SK-N-SH treated with all-trans-retinoic acid at 6 μM for 48 hours (cell line): ENCODE results near the gene SMIM26.

Experiments
- ATAC-seq: fragments of 200-7000 bp; cut with Tn5 transposase; 3 replicates; pipeline ENCODE4 v1.9.1; 2020; ENCODE audit warnings: mild to moderate bottlenecking, moderate library complexity
- ARNTL ChIP-seq: fragments of 450-650 bp; formaldehyde crosslinking; IDR thresholded peaks from 2 replicates; pipeline ENCODE4 v1.5.0; 2020; ENCODE audit warnings: low read depth, mild to moderate bottlenecking, moderate library complexity, borderline replicate concordance
- BACH2 ChIP-seq: fragments of 250-450 bp; sonication (Bioruptor Pico); IDR thresholded peaks from 2 replicates; pipeline ENCODE4 v1.9.0; 2021; ENCODE audit warnings: mild to moderate bottlenecking, borderline replicate concordance
- CREB5 ChIP-seq: fragments of 250-450 bp; sonication (Bioruptor Pico); IDR thresholded peaks from 2 replicates; pipeline ENCODE4 v1.5.1; 2020; ENCODE audit warnings: low read depth, mild to moderate bottlenecking, moderate library complexity
- CSDC2 ChIP-seq: fragments of 250-450 bp; sonication (Bioruptor Pico); IDR thresholded peaks from 2 replicates; pipeline ENCODE4 v1.5.0; 2020; ENCODE audit warnings: mild to moderate bottlenecking, moderate library complexity
- CSRNP3 ChIP-seq: fragments of 250-450 bp; sonication (Bioruptor Pico); IDR thresholded peaks from 2 replicates; pipeline ENCODE4 v1.5.1; 2021; ENCODE audit warnings: mild to moderate bottlenecking, moderate library complexity
- ESRRG ChIP-seq: fragments of 250-450 bp; sonication (Bioruptor Pico); IDR thresholded peaks from 2 replicates; pipeline ENCODE4 v1.6.1; 2021; ENCODE audit warnings: mild to moderate bottlenecking
- GLIS3 ChIP-seq: fragments of 250-450 bp; sonication (Bioruptor Pico); IDR thresholded peaks from 2 replicates; pipeline ENCODE4 v1.5.0; 2020; ENCODE audit warnings: mild to moderate bottlenecking, moderate library complexity
- ISL1 ChIP-seq: fragments of 250-450 bp; sonication (Bioruptor Pico); IDR thresholded peaks from 2 replicates; pipeline ENCODE4 v2.1.2; 2022; ENCODE audit warnings: mild to moderate bottlenecking, moderate library complexity
- OSR1 ChIP-seq: fragments of 250-450 bp; sonication (Bioruptor Pico); IDR thresholded peaks from 2 replicates; pipeline ENCODE4 v1.8.0; 2022; ENCODE audit warnings: moderate library complexity, mild to moderate bottlenecking, inconsistent platforms
- POU6F1 ChIP-seq: fragments of 250-450 bp; sonication (Bioruptor Pico); IDR thresholded peaks from 2 replicates; pipeline ENCODE4 v1.8.0; 2021; ENCODE audit warnings: low read depth, mild to moderate bottlenecking, moderate library complexity, borderline replicate concordance
- PPARA ChIP-seq: fragments of 250-450 bp; sonication (Bioruptor Pico); IDR thresholded peaks from 2 replicates; pipeline ENCODE4 v1.5.0; 2020; ENCODE audit warnings: mild to moderate bottlenecking, borderline replicate concordance
- RARB ChIP-seq: fragments of 250-450 bp; sonication (Bioruptor Pico); IDR thresholded peaks from 2 replicates; pipeline ENCODE4 v1.8.0; 2021; ENCODE audit warnings: mild to moderate bottlenecking, moderate library complexity
- SNAI2 ChIP-seq: fragments of 250-450 bp; sonication (Bioruptor Pico); IDR thresholded peaks from 2 replicates; pipeline ENCODE4 v1.5.0; 2020; ENCODE audit warnings: mild to moderate bottlenecking, moderate library complexity
- TCF4 ChIP-seq: fragments of 250-450 bp; sonication (Bioruptor Pico); IDR thresholded peaks from 2 replicates; pipeline ENCODE4 v1.8.0; 2021; ENCODE audit warnings: mild to moderate bottlenecking, moderate library complexity, borderline replicate concordance
- TOX ChIP-seq: fragments of 250-450 bp; sonication (Bioruptor Pico); IDR thresholded peaks from 2 replicates; pipeline ENCODE4 v1.8.0; 2021; ENCODE audit warnings: mild to moderate bottlenecking, moderate library complexity, borderline replicate concordance
- ZC3H10 ChIP-seq: fragments of 250-450 bp; sonication (Bioruptor Pico); IDR thresholded peaks from 2 replicates; pipeline ENCODE4 v1.5.1; 2021; ENCODE audit warnings: mild to moderate bottlenecking, moderate library complexity
- ZFP3 ChIP-seq: fragments of 250-450 bp; sonication (Bioruptor Pico); IDR thresholded peaks from 2 replicates; pipeline ENCODE4 v1.5.0; 2020; ENCODE audit warnings: mild to moderate bottlenecking, moderate library complexity
- ZFP30 ChIP-seq: fragments of 450-650 bp; formaldehyde crosslinking; IDR thresholded peaks from 2 replicates; pipeline ENCODE4 v1.5.0; 2022; ENCODE audit warnings: mild to moderate bottlenecking, moderate library complexity
- ZNF565 ChIP-seq: fragments of 450-650 bp; formaldehyde crosslinking; conservative IDR thresholded peaks from 2 replicates; pipeline ENCODE4 v1.5.0; 2020; ENCODE audit warnings: low read depth, mild to moderate bottlenecking, moderate library complexity
- ZNF8 ChIP-seq: fragments of 450-650 bp; formaldehyde crosslinking; IDR thresholded peaks from 2 replicates; pipeline ENCODE4 v1.5.0; 2020; ENCODE audit warnings: mild to moderate bottlenecking, moderate library complexity

Gene SMIM26

GRCh38 chr20:18613553-18613952, 46.3 kb downstream of the SMIM26 start (continued):
- TF ChIP-seq RARB (CRISPR knock-in tag), result no peak
- no peak for TF ChIP-seq ZFP3 (CRISPR knock-in tag)
- TF ChIP-seq, all 23 proteins: peak for 0

- TF ChIP-seq ZFP3 (CRISPR knock-in tag) (no peak), ZC3H10 (CRISPR knock-in tag) (no peak), ESRRG (no peak), RARB (CRISPR knock-in tag) (no peak), ARNTL (no peak), CSRNP3 (CRISPR knock-in tag) (no peak), ZNF565 (no peak), TCF4 (CRISPR knock-in tag) (no peak), ZFP30 (CRISPR knock-in tag) (no peak), PPARA (no peak), ZNF8 (CRISPR knock-in tag) (no peak), OSR1 (CRISPR knock-in tag) (no peak), ISL1 (CRISPR knock-in tag) (no peak), SNAI2 (CRISPR knock-in tag) (no peak), POU6F1 (no peak), GLIS3 (CRISPR knock-in tag) (no peak), CSDC2 (CRISPR knock-in tag) (no peak), CREB5 (no peak)
- TF ChIP-seq, all 23 proteins: peak for 0
- ATAC-seq, result no peak
Measured at GRCh38 chr20:18614244-18614643, 47.0 kb downstream of the SMIM26 start.

GRCh38 chr20:18615020-18615650, 47.9 kb downstream of the SMIM26 start:
- TF ChIP-seq ZNF565 (no peak), TOX (CRISPR knock-in tag) (no peak), TCF4 (CRISPR knock-in tag) (no peak), PPARA (no peak), ZNF8 (CRISPR knock-in tag) (no peak), BACH2 (CRISPR knock-in tag) (no peak), CSRNP3 (CRISPR knock-in tag) (no peak), CSDC2 (CRISPR knock-in tag) (no peak), GLIS3 (CRISPR knock-in tag) (no peak), CREB5 (no peak), RARB (CRISPR knock-in tag) (no peak), ESRRG (no peak)
- no peak for ATAC-seq
